ENCODE data around the gene FUT1.

Gene FUT1

GRCh38 chr19:48738557-48739403, 13.7 kb downstream of the FUT1 start:
- H3K4me3 ChIP-seq (ENCODE audit: low read depth, low read length) = peak overlapping the region; percentile 40
- TF ChIP-seq CTCF (conservative IDR thresholded peaks at IDR 0.05; ENCODE audit: low read depth, low read length) = peak; percentile 3

GRCh38 chr19:48737360-48737998, 15.0 kb downstream of the FUT1 start:
- H3K4me3 ChIP-seq (ENCODE audit: low read depth, low read length) = no peak overlapping the region
- TF ChIP-seq CTCF (conservative IDR thresholded peaks at IDR 0.05; ENCODE audit: low read depth, low read length) = no peak
- no peak for DNase-seq (ENCODE audit: low read depth)

More at GRCh38 chr19:48738557-48739403, 13.7 kb downstream of the FUT1 start:
- peak; percentile 82 for DNase-seq (ENCODE audit: low read depth)

- peak overlapping the region; percentile 48 for H3K4me3 ChIP-seq (ENCODE audit: low read depth, low read length)
- no peak for TF ChIP-seq CTCF (conservative IDR thresholded peaks at IDR 0.05; ENCODE audit: low read depth, low read length)
- peak; percentile 50 for DNase-seq (ENCODE audit: low read depth)
Measured at GRCh38 chr19:48735031-48735615, 17.3 kb downstream of the FUT1 start.

GRCh38 chr19:48734625-48735024, 17.8 kb downstream of the FUT1 start:
- TF ChIP-seq CTCF (conservative IDR thresholded peaks at IDR 0.05; ENCODE audit: low read depth, low read length) = no peak
- H3K4me3 ChIP-seq (ENCODE audit: low read depth, low read length) = no peak overlapping the region
- no peak for DNase-seq (ENCODE audit: low read depth)

GRCh38 chr19:48731452-48731851, 21.0 kb downstream of the FUT1 start:
- TF ChIP-seq CTCF (conservative IDR thresholded peaks at IDR 0.05; ENCODE audit: low read depth, low read length) = no peak

GRCh38 chr19:48728911-48729664, 23.4 kb downstream of the FUT1 start:
- no peak for TF ChIP-seq CTCF (conservative IDR thresholded peaks at IDR 0.05; ENCODE audit: low read depth, low read length)
- DNase-seq (ENCODE audit: low read depth) = peak; percentile 52
- H3K4me3 ChIP-seq (ENCODE audit: low read depth, low read length) = peak overlapping the region; percentile 45

More at GRCh38 chr19:48731452-48731851, 21.0 kb downstream of the FUT1 start:
- H3K4me3 ChIP-seq (ENCODE audit: low read depth, low read length) = no peak overlapping the region
- DNase-seq (ENCODE audit: low read depth) = no peak

All from choroid plexus epithelial cell (primary cell).